Epithelial cell of prostate (primary cell): ENCODE measurements around the gene KCND2.
"Not testable (repeated sequence)": the region's sequence is repeated elsewhere in the genome, so short reads cannot be mapped to it uniquely, and the experiment has no call there.

Experiments used
- DNase-seq: peaks from one replicate; pipeline ENCODE4 v3.0.0-alpha.2; 2011; ENCODE audit warnings: low read depth, low spot score
- H3K27ac ChIP-seq: fragments of 450-650 bp; 2 replicates; pipeline ENCODE4 v1.5.1; 2017; ENCODE audit warnings: mild to moderate bottlenecking

Gene KCND2

GRCh38 chr7:120272701-120273475, at the start of gene KCND2:
KCND2 (plus strand) TSS chr7:120273175.
- no peak within 1 kb of the TSS for H3K27ac ChIP-seq
- DNase-seq: no peak

- DNase-seq: no peak
Measured at GRCh38 chr7:120226188-120226587, 46.8 kb upstream of the KCND2 start.

GRCh38 chr7:120227255-120227654, 45.7 kb upstream of the KCND2 start:
- no peak for DNase-seq
- H3K27ac ChIP-seq: no peak overlapping the region

More at GRCh38 chr7:120226188-120226587, 46.8 kb upstream of the KCND2 start:
- no peak overlapping the region for H3K27ac ChIP-seq

- no peak for DNase-seq
Measured at GRCh38 chr7:120229084-120229483, 43.9 kb upstream of the KCND2 start.

GRCh38 chr7:120233338-120233737, 39.6 kb upstream of the KCND2 start:
- no peak overlapping the region for H3K27ac ChIP-seq
- DNase-seq: no peak

More at GRCh38 chr7:120229084-120229483, 43.9 kb upstream of the KCND2 start:
- no peak overlapping the region for H3K27ac ChIP-seq

- not testable (repeated sequence) for H3K27ac ChIP-seq, DNase-seq
Measured at GRCh38 chr7:120240350-120240749, 32.6 kb upstream of the KCND2 start.

- DNase-seq: no peak
- no peak overlapping the region for H3K27ac ChIP-seq
Measured at GRCh38 chr7:120241973-120242372, 31.0 kb upstream of the KCND2 start.

- H3K27ac ChIP-seq: no peak overlapping the region
- no peak for DNase-seq
Measured at GRCh38 chr7:120254845-120255244, 18.1 kb upstream of the KCND2 start.

- DNase-seq: no peak
Measured at GRCh38 chr7:120256344-120257070, 16.5 kb upstream of the KCND2 start.

GRCh38 chr7:120259386-120259785, 13.6 kb upstream of the KCND2 start:
- H3K27ac ChIP-seq: no peak overlapping the region
- DNase-seq: no peak

More at GRCh38 chr7:120256344-120257070, 16.5 kb upstream of the KCND2 start:
- H3K27ac ChIP-seq: no peak overlapping the region

- no peak for DNase-seq
- H3K27ac ChIP-seq: no peak overlapping the region
Measured at GRCh38 chr7:120260111-120260510, 12.9 kb upstream of the KCND2 start.

GRCh38 chr7:120272261-120272660, 714 bp upstream of the KCND2 start:
- no peak overlapping the region for H3K27ac ChIP-seq
- peak; percentile 0 for DNase-seq

- H3K27ac ChIP-seq: no peak overlapping the region
- peak; percentile 0 for DNase-seq
Measured at GRCh38 chr7:120273476-120273975, 551 bp downstream of the KCND2 start.

- DNase-seq: no peak
- no peak overlapping the region for H3K27ac ChIP-seq
Measured at GRCh38 chr7:120274482-120274881, 1.5 kb downstream of the KCND2 start.

GRCh38 chr7:120274899-120275298, 1.9 kb downstream of the KCND2 start:
- DNase-seq: no peak
- H3K27ac ChIP-seq: no peak overlapping the region

- no peak overlapping the region for H3K27ac ChIP-seq
- DNase-seq: no peak
Measured at GRCh38 chr7:120276720-120277119, 3.7 kb downstream of the KCND2 start.

GRCh38 chr7:120278773-120279172, 5.8 kb downstream of the KCND2 start:
- no peak overlapping the region for H3K27ac ChIP-seq
- no peak for DNase-seq

GRCh38 chr7:120280743-120281142, 7.8 kb downstream of the KCND2 start:
- DNase-seq: no peak

GRCh38 chr7:120293027-120293426, 20.1 kb downstream of the KCND2 start:
- no peak overlapping the region for H3K27ac ChIP-seq
- no peak for DNase-seq

More at GRCh38 chr7:120280743-120281142, 7.8 kb downstream of the KCND2 start:
- no peak overlapping the region for H3K27ac ChIP-seq

- no peak overlapping the region for H3K27ac ChIP-seq
- no peak for DNase-seq
Measured at GRCh38 chr7:120302190-120302589, 29.2 kb downstream of the KCND2 start.

- H3K27ac ChIP-seq: no peak overlapping the region
- no peak for DNase-seq
Measured at GRCh38 chr7:120303105-120303504, 30.1 kb downstream of the KCND2 start.
